ENCODE results near the gene DLAT.
"Not testable (repeated sequence)": the region's sequence is repeated elsewhere in the genome, so short reads cannot be mapped to it uniquely, and the experiment has no call there.

The DLAT gene

DNA sequence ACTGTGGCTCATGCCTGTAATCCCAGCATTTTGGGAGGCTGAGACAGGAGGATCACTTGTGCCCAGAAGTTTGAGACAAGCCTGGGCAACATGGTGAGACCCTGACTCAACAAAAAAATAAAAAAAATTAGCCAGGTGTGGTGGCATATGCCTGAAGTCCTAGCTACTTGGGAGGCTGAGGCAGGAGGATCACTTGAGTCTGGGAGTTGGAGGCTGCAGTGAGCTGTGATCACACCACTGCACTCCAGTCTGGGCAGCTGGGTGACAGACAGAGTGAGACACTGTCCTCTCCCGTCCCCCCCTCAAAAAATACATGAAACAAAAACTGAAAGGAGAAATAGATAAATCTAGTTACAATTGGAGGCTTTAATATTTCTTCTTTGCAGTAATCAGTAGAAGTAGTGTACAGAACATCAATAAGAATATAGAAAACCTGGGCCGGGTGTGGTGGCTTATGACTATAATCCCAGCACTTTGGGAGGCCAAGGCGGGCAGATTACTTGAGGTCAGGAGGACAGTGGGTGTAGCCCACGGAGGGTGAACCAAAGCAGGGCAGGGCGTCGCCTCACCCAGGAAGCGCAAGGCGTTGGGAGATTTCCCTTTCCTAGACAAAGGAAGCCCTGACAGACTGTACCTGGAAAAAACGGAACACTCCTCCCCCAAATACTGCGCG, 19.6 kb upstream of the DLAT start:
- DNase-seq (ENCODE audit: low read depth), result no peak

DNA sequence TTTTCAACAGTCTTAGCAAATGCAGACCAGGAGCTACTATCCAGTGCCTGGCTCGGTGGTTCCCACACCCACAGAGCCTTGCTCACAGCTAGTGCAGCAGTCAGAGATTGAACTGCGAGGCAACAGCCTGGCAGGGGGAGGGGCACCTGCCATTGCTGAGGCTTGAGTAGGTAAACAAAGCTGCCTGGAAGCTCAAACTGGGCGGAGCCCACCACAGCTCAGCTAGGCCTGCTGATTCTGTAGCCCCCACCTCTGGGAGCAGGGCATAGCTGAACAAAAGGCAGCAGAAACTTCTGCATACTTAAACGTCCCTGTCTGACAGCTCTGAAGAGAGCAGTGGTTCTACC, 19.1 kb upstream of the DLAT start:
- not testable (repeated sequence) for DNase-seq (ENCODE audit: low read depth)

DNA sequence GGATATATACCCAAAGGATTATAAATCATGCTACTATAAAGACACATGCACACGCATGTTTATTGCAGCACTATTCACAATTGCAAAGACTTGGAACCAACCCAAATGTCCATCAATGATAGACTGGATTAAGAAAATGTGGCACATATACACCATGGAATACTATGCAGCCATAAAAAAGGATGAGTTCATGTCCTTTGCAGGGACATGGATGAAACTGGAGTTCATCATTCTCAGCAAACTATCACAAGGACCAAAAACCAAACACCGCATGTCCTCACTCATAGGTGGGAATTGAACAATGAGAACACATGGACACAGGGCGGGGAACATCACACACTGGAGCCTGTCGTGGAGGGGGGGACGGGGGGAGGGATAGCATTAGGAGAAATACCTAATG, 13.8 kb upstream of the DLAT start:
- not testable (repeated sequence) for DNase-seq (ENCODE audit: low read depth)

DNA sequence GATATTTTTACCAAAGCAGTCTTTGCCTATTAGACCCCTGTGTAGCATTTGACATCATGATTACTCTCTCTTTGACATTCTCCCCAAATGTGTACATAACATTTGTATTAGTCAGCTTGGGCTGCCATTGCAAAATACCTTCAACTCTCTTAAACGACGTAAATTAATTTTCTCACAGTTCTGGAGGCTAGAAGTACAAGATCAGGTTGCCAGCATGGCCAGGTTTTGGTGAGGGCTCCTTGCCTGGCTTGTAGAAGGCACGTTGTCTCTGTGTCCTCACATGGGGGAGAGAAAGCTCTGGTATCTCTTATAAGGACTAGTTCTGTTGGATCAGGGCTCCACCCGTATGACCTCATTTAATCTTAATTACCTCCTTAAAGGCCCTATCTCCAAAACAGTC, 12.3 kb upstream of the DLAT start:
- DNase-seq (ENCODE audit: low read depth), result no peak

DNA sequence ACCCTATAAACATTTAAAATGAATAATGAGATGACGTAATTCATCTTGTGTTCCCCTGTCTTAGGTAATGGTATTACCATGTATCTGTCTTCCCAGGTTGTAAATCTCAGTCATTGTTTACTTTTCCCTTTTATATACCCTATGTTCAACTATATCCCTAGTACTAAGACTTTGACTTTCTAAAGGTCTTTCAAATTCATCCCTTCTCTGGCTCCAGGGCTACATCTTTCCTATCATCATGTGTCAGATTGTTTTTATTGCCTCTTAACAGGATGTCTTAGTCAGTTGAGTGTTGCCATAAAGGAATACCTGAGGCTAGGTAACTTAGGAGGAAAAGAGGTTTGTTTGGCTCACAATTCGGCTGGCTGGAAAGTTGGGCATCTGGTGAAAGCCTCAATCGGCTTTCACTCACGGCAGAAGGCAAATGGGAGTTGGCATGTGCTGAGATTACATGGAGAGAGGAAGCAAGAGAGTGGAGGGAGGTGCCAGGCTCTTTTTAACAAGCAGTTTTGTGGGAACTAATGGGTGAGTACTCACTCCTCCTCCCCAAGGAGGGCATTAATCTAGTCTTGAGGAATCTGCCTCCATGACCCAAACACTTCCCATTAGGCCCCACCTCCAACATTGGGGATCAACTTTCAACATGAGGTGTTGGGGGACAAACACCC, 11.6 kb upstream of the DLAT start:
- no peak for DNase-seq (ENCODE audit: low read depth)

DNA sequence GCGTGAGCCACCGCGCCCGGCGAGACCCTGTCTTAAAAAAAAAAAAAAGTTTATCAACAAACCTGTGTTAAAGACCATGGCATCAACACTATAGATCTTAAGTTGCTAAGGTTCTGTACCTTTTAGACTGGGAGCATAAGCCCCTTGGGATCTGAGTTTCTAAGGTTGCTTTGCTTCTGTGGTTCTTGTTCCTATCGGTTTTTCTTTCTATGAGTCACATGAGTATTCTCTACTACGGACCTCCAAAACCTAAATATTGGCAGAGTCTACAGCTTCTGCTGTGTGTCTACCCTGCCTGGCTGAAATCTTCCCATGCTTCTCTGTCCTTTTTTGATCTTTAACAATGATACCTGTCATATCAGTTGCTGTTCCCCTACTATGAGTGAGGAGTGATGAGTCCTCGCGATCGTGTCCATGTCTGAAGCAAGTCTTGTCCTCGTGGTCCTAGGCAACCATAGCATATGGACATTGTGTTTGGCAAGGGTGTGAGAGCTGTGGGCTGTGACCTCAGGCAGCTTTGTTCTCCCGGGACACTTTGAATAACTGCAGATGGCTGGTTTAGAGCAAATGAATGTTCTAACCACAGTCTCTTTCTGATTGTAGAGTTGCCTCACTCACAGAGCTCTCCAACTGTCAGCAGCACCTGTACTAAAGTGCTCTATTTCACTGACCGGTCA, 9.0 kb upstream of the DLAT start:
- DNase-seq (ENCODE audit: low read depth), result no peak

DNA sequence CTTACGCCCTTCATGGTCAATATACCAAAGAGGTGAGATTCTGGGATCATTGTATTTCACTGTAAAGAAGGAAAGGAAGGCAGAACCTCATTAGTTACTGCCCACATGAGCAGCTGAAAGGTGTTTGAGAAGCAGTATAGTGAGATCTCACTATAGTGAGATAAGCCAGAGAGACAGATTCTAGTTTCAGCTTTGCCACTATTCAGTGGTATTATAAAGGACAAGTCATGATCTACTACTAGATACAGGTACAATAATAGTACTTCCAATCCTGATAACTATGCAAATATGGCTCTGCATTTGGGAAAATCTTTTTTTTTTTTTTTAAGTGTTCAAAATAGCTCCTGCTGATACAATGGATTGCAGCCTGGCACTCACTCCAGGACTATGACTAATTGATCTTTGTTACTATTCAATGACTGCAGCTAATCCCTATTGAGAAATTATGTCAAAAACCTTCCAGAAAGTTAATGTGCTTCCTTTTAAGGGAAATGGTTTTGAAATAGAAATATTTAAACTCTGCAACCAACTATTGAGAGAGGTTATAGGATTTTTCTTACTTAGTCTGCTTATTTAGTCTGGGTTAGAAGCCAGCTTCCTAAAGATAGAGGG, 8.3 kb upstream of the DLAT start:
- DNase-seq (ENCODE audit: low read depth), result no peak

DNA sequence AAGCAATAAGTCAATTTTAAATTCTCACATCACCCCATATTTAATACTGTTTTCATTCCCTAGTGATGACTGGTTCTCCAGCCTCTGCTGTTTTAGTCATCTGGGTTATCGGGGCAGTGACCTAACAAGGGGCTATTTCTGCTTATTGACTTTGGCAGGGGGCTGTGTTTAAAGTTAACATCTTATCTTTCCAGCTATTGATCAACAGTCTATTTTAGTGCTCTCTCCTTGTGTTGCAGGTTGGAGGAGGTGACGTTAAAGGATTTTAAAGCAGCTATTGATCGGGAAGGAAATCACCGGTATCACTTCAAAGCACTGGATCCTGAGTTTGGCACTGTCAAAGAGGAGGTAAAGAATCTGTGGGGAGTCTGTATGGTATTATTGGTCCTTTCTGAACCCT, 7.7 kb upstream of the DLAT start:
- no peak for DNase-seq (ENCODE audit: low read depth)

DNA sequence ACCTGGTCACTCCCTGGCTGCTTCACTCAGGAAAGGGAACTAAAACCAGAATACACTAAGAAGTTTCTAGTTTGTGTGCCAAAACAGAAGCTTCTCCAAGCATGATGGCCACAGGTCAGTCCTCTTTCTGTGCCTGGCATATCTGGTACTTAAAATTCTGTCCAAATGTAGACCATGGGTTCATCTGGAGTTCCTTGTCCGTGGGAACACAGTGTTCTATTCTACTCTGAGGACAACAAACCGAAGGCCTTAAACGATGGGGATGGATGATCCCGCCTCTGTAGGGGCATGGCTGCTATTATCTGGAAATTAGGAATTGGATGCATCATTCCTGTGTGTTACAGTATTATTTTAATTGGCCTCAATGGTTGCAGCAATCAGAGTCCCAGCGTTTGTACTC, 6.1 kb upstream of the DLAT start:
- DNase-seq (ENCODE audit: low read depth), result no peak

DNA sequence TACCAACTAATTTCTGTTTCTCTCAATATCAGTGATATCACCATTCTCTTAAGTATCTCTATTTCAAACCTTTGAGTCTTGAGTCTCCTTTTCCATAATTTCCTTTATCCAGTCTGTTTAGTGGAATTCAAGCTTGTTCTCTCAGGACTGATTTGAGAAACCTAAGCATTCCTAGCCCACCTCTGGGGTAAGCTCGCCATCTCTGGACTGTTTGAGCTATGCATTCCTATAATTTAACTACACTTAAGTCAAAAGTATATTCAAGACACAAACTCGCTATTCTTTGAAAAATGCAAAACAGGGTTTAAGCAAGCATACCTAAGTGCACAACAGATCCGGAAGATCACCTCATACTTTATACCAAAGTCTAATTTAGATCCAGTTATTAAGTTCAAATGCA, 2.1 kb upstream of the DLAT start:
- no peak for DNase-seq (ENCODE audit: low read depth)

DNA sequence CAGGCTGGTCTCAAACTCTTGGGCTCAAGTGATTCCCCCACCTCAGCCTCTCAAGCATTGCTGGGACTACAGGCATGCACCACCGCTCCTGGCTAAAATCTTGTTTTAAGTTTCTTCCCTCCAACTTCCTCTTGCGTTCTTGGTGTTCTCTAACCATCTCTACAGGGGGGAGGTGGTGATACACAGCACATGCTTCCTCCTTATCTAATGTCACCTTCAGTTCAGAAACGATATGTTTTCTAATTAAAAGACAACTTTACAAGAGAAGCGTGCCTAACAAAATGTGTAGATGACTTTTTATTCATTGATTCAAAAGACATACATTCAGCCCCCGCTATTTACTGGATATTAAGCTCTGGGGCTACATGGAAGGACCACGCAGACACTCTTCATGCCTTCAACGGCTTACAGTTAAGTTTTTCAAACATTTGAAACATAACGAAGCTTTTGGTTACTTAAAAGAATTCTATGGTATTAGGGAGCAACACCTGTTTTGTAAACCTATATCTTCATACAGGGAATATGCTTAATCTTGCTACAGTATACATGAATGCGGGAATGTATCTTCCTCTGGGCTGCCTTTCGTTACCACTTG, 933 bp upstream of the DLAT start:
- no peak for DNase-seq (ENCODE audit: low read depth)

DNA sequence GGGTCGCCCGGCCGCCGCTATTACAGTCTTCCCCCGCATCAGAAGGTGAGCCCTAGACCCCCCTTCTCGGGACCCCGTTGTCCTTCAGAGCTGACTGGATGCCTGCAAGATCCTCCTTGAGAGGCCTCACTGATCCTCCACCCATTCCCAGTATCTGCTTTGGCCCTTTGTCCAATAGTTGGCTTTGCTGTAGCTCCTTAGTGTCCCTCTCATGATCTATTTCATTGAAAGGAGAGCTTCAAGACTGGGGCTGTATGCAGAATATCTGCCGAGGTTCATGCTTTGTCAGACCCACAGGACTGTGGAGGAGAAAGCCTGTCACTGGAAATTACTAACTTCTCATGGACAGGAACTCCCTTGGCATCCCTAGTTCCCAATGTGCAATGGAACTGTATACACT, 499 bp downstream of the DLAT start:
- DNase-seq (ENCODE audit: low read depth), result no peak

DNA sequence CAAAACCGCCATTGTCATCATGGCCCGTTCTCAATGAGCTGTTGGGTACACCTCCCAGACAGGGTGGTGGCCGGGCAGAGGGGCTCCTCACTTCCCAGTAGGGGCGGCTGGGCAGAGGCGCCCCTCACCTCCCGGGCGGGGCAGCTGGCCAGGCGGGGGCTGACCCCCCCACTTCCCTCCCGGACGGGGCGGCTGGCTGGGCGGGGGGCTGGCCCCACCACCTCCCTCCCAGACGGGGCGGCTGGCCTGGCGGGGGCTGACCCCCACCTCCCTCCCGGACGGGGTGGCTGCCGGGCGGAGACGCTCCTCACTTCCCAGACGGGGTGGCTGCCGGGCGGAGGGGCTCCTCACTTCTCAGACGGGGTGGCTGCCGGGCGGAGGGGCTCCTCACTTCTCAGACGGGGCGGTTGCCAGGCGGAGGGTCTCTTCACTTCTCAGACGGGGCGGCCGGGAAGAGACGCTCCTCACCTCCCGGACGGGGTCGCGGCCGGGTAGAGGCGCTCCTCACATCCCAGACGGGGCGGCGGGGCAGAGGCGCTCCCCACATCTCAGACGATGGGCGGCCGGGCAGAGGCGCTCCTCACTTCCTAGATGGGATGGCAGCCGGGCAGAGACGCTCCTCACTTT, 1.7 kb downstream of the DLAT start:
- DNase-seq (ENCODE audit: low read depth), result not testable (repeated sequence)

DNA sequence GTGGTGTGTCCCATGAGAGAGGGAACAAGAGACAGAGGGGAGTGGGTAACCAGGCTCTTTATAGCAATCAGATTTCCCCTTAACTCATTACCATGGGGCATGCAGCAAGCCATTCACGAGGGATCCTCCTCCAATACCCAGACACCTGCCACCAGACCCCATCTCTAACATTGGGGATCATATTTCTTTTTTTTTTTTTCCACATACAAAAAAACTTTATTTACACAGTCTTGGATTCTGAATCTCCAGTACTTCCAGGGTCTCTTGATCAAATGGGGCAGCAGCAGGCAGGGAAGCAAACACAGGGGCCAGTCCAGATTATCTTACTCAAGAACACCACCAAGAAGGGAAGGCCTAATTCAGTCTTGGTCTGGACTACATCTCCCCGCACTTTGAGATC, 4.3 kb downstream of the DLAT start:
- DNase-seq (ENCODE audit: low read depth), result no peak

DNA sequence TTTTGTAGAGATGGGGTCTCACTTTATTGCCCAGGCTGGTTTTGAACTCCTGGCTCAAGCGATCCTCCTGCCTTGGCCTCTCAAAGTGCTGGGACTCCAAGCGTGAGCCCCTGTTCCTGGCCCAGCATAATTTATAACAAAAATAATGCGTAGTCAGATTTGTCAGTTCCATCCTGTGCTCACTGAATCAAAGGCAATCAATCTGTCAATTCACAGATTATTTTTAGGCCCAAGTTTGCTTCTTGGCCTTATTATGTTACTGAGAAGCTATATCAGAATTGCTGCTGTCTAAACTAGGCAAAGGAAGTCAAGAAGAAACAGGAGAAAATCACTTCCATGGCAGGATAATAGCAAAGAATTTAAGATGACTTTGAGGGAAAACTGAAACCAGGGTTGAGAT, 8.7 kb downstream of the DLAT start:
- DNase-seq (ENCODE audit: low read depth), result no peak

DNA sequence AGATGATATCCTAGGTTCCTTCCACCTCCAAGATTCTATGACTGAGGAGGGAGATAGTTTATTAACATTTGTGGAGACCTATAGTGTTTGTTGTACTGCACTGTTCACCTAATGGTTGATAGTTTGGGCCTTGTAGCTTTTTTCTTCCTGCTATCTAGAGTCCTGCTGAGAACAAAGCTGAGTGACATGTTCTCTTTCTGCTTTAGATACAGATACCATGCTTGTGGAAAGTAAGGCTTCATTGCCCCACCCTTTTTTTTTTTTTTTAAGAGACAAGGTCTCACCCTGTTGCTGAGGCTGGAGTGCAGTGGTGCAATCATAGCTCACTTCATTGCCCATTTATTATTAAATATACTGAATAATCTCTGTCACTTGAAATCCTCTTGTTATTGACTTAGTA, 12.3 kb downstream of the DLAT start:
- no peak for DNase-seq (ENCODE audit: low read depth)

DNA sequence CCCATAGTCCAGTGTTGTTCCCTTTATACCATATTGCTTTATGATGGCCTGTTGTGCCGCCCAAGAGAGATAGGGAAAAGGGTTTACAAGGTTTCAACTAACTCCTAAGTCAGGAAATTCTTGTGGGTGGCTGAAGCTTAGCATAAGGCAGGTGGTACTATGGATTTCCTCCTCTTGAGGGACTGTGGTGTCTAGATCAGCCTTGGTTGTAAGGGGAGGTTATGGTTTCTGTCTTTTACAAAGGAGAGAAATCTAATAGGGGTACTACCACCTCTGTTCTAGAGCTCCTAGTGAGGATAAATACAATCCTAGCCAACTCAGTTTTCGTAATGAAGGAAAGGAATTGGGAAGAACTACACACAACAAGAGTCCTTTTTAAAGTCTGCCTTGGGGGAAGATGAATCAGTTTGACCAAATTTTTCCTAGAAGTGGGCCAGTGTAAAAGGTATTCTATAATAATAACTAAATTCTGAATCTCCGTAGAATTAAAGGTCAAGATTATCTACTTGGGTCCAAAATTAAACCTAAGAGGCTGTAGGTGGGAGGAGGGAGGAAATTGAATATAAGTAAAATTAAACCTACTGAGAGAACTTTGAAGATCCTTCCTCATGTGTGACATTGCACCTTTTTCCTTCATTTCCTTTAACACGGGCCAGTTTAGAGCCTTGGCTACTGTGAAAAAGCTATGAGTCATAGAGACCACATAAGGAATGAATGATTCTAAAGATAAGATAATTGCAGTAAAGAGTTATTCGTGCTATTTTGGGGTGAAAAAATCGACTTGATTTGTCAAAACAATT, 17.2 kb downstream of the DLAT start:
- no peak for DNase-seq (ENCODE audit: low read depth)

DNA sequence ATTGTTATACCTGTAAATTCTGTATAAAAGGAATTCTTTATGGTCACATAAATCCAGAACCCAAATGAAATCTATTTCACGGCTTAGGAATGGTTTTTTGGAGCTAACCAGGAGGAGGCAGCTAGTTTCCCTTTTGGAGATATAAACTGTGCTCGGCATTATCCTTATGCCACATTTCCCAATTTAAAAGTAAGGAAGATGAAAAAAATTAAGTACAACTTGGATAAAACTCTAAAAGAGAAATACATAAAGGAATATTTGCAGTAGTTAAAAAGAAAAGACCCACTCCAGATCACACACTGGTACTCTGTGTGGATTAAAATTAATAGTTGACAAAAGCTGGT, 17.7 kb downstream of the DLAT start:
- DNase-seq (ENCODE audit: low read depth), result no peak

DNA sequence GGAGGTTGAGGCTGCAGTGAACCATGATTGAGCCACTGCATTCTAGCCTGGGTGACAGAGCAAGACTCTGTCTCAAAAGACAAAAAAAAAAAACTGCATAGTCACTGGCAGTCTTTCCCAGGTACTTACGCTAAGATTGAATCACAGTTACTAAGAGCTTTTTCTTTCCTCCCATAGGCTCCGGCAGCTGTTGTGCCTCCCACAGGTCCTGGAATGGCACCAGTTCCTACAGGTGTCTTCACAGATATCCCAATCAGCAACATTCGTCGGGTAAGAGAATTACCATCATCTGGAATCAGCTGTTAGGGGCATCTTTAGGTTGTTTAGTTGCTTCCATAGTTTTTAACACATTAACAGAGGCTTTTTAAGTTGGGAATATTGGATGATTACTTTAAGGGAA, 19.8 kb downstream of the DLAT start:
- DNase-seq (ENCODE audit: low read depth), result no peak

DNA sequence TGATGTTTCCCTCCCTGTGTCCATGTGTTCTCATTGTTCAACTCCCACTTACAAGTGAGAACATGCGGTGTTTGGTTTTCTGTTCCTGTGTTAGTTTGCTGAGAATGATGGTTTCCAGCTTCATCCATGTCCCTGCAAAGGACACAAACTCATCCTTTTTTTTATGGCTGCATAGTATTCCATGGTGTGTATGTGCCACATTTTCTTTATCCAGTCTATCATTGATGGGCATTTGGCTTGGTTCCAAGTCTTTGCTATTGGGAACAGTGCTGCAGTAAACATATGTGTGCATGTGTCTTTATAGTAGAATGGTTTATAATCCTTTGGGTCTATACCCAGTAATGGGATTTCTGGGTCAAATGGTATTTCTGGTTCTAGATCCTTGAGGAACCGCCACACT, 21.4 kb downstream of the DLAT start:
- DNase-seq (ENCODE audit: low read depth), result not testable (repeated sequence)

DNA sequence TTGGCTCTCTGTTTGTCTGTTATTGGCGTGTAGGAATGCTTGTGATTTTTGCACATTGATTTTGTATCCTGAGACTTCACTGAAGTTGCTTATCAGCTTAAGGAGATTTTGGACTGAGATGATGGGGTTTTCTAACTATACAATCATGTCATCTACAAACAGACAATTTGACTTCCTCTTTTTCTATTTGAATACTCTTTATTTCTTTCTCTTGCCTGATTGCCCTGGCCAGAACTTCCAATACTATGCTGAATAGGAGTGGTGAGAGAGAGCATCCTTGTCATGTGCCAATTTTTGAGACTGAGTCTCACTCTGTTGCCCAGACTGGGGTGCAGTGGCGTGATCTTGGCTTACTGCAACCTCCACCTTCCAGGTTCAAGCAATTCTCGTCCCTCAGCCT, 23.0 kb downstream of the DLAT start:
- DNase-seq (ENCODE audit: low read depth), result not testable (repeated sequence)

DNA sequence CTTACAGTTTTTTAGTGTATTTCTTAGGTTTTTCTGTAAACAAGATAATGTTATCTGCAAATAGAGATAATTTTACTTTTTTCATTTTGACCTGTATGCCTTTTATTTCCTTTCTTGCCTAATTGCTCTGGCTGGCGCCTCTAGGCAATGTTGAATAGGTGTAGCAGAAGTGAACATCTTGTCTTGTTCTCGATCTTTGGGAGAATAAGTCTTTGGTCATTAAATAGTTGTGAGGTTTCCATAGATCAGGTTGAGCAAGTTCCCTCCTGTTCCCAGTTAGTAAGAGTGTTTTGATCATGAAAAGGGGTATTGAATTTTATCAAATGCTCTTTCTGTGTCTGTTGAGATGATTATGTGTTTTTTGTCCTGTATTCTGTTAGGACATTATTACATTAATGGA, 24.6 kb downstream of the DLAT start:
- DNase-seq (ENCODE audit: low read depth), result no peak

Measured in activated T-cell treated with anti-CD3 and anti-CD28 coated beads for 1 hour (primary cell).